Mammary epithelial cell (primary cell): Measurements from ENCODE around the gene MPIG6B.

Experiments used
- CTCF ChIP-seq, 2 donors: IDR thresholded peaks in 1 of 2; conservative IDR thresholded peaks in 1 of 2; 2 replicates each; pipeline ENCODE4 v1.5.1; 2011 to 2012; ENCODE audit warnings: inconsistent platforms in 2 of 2, low read length in 2 of 2, mild to moderate bottlenecking in 2 of 2, control low read depth in 1 of 2, low read depth in 1 of 2; ENCODE audit not compliant: insufficient read depth in 1 of 2; ENCODE audit errors: extremely low read depth in 1 of 2
- EZH2 ChIP-seq: IDR thresholded peaks from 2 replicates; pipeline ENCODE4 v1.6.1; 2012; ENCODE audit warnings: low read length, inconsistent platforms, borderline replicate concordance

- no peak for TF ChIP-seq EZH2
- TF ChIP-seq CTCF (conservative IDR thresholded peaks at IDR 0.05 in 1 of 2, IDR thresholded peaks at IDR 0.05 in 1 of 2; ENCODE audit: extremely low read depth in 1 of 2, insufficient read depth in 1 of 2, low read depth in 1 of 2, low read length in 2 of 2), result no peak
These were observed 47.7 kb downstream of the MPIG6B start for GRCh38 chr6:31770860-31771259.
